Measurements from ENCODE around the gene ALPK3.

Gene ALPK3

GRCh38 chr15:84898761-84899160 lies 81.6 kb downstream of the ALPK3 start:
- Histone ChIP-seq H3K27me3 (ENCODE audit: control insufficient read depth, low read length) (no peaks in the 10 kb centered on the region), H3K79me2 (ENCODE audit: control insufficient read depth, low read length) (no peaks in the 10 kb centered on the region), H3K4me3 (ENCODE audit: low read length) (no peak overlapping the region), H3F3A (ENCODE audit: control insufficient read depth, insufficient read depth) (no peaks in the 10 kb centered on the region), H3K27ac (ENCODE audit: low read depth, low read length) (no peak overlapping the region), H3K36me3 (ENCODE audit: control insufficient read depth, low read length) (no peaks in the 10 kb centered on the region), H4K20me1 (ENCODE audit: control insufficient read depth, insufficient read depth, low read depth, low read length) (no peaks in the 10 kb centered on the region), H3K9me3 (ENCODE audit: control insufficient read depth, insufficient read depth, low read length) (0 out of 2 replicates have a peak, but pooled peaks cover 6% of the 10 kb centered on the region), H3K9me2 (replicated peaks; ENCODE audit: control insufficient read depth, low read length) (no peaks in the 10 kb centered on the region), H3K4me2 (ENCODE audit: low read length) (no peak overlapping the region), H3K4me1 (ENCODE audit: control insufficient read depth, low read length) (no peaks in the 10 kb centered on the region)
- TF ChIP-seq CTCF (IDR thresholded peaks at IDR 0.05; ENCODE audit: low read depth, low read length, poor library complexity, severe bottlenecking) = no peak
- TF ChIP-seq EZH2phosphoT487 (IDR thresholded peaks at IDR 0.05; ENCODE audit: borderline replicate concordance, low read length) = no peak

GRCh38 chr15:84899750-84900149 lies 82.6 kb downstream of the ALPK3 start:
- H3F3A ChIP-seq (ENCODE audit: control insufficient read depth, insufficient read depth) = no peaks in the 10 kb centered on the region
- H3K9me2 ChIP-seq (replicated peaks; ENCODE audit: control insufficient read depth, low read length) = no peaks in the 10 kb centered on the region
- H3K36me3 ChIP-seq (ENCODE audit: control insufficient read depth, low read length) = no peaks in the 10 kb centered on the region
- H3K4me1 ChIP-seq (ENCODE audit: control insufficient read depth, low read length) = no peaks in the 10 kb centered on the region
- H3K27ac ChIP-seq (ENCODE audit: low read depth, low read length) = no peak overlapping the region
- no peaks in the 10 kb centered on the region for H3K27me3 ChIP-seq (ENCODE audit: control insufficient read depth, low read length)
- no peaks in the 10 kb centered on the region for H3K79me2 ChIP-seq (ENCODE audit: control insufficient read depth, low read length)
- no peak overlapping the region for H3K4me2 ChIP-seq (ENCODE audit: low read length)
- no peak for TF ChIP-seq CTCF (IDR thresholded peaks at IDR 0.05; ENCODE audit: low read depth, low read length, poor library complexity, severe bottlenecking)
- TF ChIP-seq EZH2phosphoT487 (IDR thresholded peaks at IDR 0.05; ENCODE audit: borderline replicate concordance, low read length) = no peak
- no peak overlapping the region for H3K4me3 ChIP-seq (ENCODE audit: low read length)
- H4K20me1 ChIP-seq (ENCODE audit: control insufficient read depth, insufficient read depth, low read depth, low read length) = no peaks in the 10 kb centered on the region
- H3K9me3 ChIP-seq (ENCODE audit: control insufficient read depth, insufficient read depth, low read length) = 0 out of 2 replicates have a peak, but pooled peaks cover 6% of the 10 kb centered on the region

GRCh38 chr15:84901540-84901939 lies 84.4 kb downstream of the ALPK3 start:
- Histone ChIP-seq H3K9me3 (ENCODE audit: control insufficient read depth, insufficient read depth, low read length) (0 out of 2 replicates have a peak, but pooled peaks cover 6% of the 10 kb centered on the region), H3K4me3 (ENCODE audit: low read length) (no peak overlapping the region), H3K27me3 (ENCODE audit: control insufficient read depth, low read length) (no peaks in the 10 kb centered on the region), H3K27ac (ENCODE audit: low read depth, low read length) (no peak overlapping the region), H3K9me2 (replicated peaks; ENCODE audit: control insufficient read depth, low read length) (no peaks in the 10 kb centered on the region), H3K4me2 (ENCODE audit: low read length) (no peak overlapping the region), H3K36me3 (ENCODE audit: control insufficient read depth, low read length) (no peaks in the 10 kb centered on the region), H4K20me1 (ENCODE audit: control insufficient read depth, insufficient read depth, low read depth, low read length) (no peaks in the 10 kb centered on the region), H3K79me2 (ENCODE audit: control insufficient read depth, low read length) (no peaks in the 10 kb centered on the region), H3K4me1 (ENCODE audit: control insufficient read depth, low read length) (no peaks in the 10 kb centered on the region), H3F3A (ENCODE audit: control insufficient read depth, insufficient read depth) (no peaks in the 10 kb centered on the region)
- TF ChIP-seq EZH2phosphoT487 (IDR thresholded peaks at IDR 0.05; ENCODE audit: borderline replicate concordance, low read length) = no peak

GRCh38 chr15:84903751-84904150 lies 86.6 kb downstream of the ALPK3 start:
- no peaks in the 10 kb centered on the region for H3K79me2 ChIP-seq (ENCODE audit: control insufficient read depth, low read length)
- no peak overlapping the region for H3K4me2 ChIP-seq (ENCODE audit: low read length)
- H3F3A ChIP-seq (ENCODE audit: control insufficient read depth, insufficient read depth) = no peaks in the 10 kb centered on the region
- 0 out of 2 replicates have a peak, but pooled peaks cover 6% of the 10 kb centered on the region for H3K9me3 ChIP-seq (ENCODE audit: control insufficient read depth, insufficient read depth, low read length)
- H3K4me1 ChIP-seq (ENCODE audit: control insufficient read depth, low read length) = no peaks in the 10 kb centered on the region
- no peak overlapping the region for H3K27ac ChIP-seq (ENCODE audit: low read depth, low read length)
- H3K9me2 ChIP-seq (replicated peaks; ENCODE audit: control insufficient read depth, low read length) = no peaks in the 10 kb centered on the region
- no peaks in the 10 kb centered on the region for H3K36me3 ChIP-seq (ENCODE audit: control insufficient read depth, low read length)
- H3K4me3 ChIP-seq (ENCODE audit: low read length) = no peak overlapping the region
- H4K20me1 ChIP-seq (ENCODE audit: control insufficient read depth, insufficient read depth, low read depth, low read length) = no peaks in the 10 kb centered on the region
- no peaks in the 10 kb centered on the region for H3K27me3 ChIP-seq (ENCODE audit: control insufficient read depth, low read length)
- TF ChIP-seq CTCF (IDR thresholded peaks at IDR 0.05; ENCODE audit: low read depth, low read length, poor library complexity, severe bottlenecking) = no peak
- TF ChIP-seq EZH2phosphoT487 (IDR thresholded peaks at IDR 0.05; ENCODE audit: borderline replicate concordance, low read length) = no peak
